Ammon's horn (tissue), 1 donor: ENCODE measurements around the gene FTSJ1.
A peak's percentile ranks its signal among the peaks of the same experiment; 100 is the strongest.
"Not testable (repeated sequence)": the region's sequence is repeated elsewhere in the genome, so short reads cannot be mapped to it uniquely, and the experiment has no call there.

Experiments
- DNase-seq: peaks from one replicate; pipeline ENCODE4 v3.0.0-alpha.2; 2016; ENCODE audit warnings: low spot score

Gene FTSJ1

DNA sequence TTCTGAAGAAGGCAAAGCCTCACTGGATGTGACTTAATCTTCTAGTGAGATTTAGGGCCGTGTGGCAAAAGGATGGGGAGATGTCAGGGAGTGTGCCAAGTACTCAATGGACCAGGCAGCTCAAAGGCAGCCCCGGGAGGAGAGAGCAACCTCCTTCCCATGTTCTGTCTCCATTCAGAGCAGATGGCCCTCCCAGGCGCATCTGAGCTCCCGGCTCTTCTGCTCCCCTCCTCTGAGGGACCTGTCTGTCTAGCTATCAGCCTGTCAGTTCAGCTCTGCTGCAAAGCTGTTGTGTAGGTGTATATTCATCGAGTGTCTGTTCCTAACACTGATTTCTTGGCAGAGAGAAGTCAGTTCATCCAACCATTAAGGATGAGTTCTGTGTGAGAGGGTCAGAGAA, 21.9 kb downstream of the FTSJ1 start:
- DNase-seq: peak; percentile 27

GRCh38 chrX:48498374-48498809, 22.4 kb downstream of the FTSJ1 start:
- peak; percentile 7 for DNase-seq

DNA sequence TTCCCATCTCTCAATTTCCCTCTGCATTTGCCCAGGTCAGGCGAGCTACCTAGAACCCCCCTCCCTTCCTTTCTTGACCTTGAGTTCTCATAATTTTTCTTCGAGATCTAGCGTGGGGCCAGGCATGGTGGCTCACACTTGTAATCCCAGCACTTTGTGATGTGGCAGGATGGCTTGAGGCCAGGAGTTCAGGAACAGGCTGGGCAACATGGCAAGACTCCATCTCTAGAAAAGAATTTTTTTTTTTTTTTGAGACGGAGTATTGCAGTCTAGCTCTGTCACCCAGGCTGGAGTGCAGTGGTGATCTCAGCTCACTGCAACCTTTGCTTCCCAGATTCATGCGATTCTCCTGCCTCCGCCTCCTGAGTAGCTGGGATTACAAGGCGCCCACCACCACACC, 28.3 kb downstream of the FTSJ1 start:
- no peak for DNase-seq

DNA sequence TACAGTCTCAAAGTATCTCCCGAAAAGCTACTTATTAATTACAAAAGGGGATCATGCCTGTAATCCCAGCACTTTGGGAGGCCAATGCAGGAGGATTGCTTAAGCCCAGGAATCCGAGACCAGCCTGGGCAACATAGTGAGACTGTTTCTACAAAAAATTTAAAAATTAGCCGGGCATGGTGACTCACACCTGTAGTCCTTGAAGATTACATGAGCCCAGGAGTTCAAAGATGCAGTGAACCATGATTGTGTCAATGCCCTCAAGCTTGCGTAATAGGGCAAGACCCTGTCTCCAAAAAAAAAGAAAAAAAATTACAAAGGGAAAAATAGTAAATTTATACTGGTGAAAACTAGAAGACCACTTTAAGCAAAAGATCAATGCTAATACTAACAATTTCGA, 29.5 kb downstream of the FTSJ1 start:
- DNase-seq: no peak

DNA sequence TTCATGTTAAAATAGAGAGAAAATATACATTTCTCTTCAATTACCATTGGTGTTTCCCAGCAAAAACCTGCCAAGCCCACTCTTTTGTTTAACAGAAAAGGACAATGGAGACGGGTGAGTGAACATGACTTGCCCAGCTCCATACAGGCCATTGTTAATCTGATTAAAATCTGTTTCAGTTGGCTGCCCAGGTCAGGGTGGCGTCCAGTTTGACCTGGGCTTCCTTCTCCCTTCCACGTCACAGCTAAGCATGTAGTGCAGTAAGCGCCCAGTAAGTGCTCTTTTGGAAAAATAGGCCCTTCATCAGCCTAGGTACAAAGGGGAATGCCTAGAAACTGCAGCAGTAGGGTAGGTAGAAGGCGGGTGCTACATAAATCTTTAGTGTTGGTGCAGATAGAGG, 31.2 kb downstream of the FTSJ1 start:
- no peak for DNase-seq

- DNase-seq: peak; percentile 76
These were observed 32.6 kb downstream of the FTSJ1 start, which contains the start of gene PORCN for GRCh38 chrX:48508400-48509244. PORCN (plus strand) TSS chrX:48508992; CDS start chrX:48509821, 829 bp downstream.

DNA sequence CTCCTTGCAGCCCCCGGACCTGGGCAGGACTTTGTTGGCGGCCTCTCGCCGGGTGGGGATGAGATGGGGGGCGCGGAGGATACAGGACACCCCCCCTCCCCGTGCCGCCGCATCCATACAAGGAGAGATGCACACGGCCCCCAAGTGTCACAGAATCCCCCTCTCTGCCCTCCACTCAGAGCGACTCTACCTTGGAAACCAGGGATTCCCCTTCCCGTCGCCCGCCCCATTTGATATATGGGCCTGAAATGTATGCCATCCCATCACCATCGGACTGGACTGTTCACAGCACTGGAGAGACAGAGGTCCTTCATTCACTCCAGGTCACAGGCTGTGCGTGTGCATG, 33.2 kb downstream of the FTSJ1 start:
- no peak for DNase-seq

DNA sequence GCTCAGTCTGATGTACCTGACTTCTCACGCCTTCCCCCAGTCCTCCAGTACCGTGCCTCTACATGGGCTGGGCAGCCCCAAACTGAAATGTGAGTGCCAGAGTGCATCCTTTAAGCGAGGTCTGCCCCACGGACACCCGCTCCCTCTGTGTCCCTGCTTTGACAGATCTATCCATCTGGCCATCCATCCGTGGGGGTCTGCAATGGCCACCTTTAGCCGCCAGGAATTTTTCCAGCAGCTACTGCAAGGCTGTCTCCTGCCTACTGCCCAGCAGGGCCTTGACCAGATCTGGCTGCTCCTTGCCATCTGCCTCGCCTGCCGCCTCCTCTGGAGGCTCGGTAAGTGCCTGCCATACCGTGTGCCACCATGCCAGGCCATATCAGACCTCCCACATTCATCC, 33.6 kb downstream of the FTSJ1 start:
- no peak for DNase-seq

GRCh38 chrX:48511560-48511959, 35.6 kb downstream of the FTSJ1 start:
- no peak for DNase-seq

GRCh38 chrX:48512371-48512935, 36.5 kb downstream of the FTSJ1 start:
- DNase-seq: no peak

DNA sequence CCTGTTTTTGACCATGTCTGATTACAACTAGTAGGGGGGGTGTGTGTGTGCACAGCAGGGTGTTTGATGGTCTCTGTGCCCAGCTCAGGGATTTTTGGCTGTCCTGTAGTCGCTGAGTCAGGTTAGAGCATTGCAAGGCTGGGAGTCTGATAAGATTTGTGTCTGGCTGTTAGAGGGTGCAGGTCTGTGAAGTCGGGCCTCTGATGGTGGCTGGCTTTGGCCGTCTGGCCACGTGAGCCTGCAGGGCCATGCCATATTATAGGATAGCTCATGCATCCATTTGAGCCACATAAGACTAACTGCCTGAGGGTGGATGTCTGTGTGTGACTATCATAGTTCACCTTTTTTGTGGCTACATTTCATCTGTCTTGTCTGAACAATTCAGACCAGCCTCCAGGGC, 37.7 kb downstream of the FTSJ1 start:
- no peak for DNase-seq

- DNase-seq: no peak
These were observed 38.3 kb downstream of the FTSJ1 start for GRCh38 chrX:48514126-48514806.

DNA sequence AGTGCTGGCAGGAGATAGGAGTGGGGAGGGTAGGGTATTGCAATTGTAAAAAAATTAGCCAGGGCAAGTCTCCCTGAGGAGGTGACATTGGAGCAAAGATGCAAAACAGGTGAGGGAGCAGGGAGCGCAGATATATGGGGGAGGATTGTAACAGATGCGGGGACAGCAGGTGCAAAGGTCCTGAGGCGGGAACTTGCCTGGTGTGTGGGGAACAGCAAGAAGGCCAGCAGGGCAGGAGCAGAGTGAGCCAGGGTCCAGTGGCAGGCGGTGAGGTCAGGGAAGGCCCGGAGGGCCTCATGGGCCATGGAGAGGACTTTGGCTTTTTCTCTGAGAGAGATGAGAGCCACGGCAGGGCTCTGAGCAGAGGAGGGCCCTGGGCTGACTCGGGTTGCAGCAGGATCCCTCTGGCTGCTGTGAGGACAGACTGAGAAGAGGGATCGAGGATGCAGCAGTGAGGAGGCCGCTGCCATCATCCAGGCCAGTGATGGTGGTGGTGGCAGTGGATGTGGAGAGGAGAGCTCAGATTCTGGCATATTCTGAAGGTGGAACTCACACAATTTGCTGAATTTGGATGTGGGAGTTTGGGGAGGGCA, 39.0 kb downstream of the FTSJ1 start:
- no peak for DNase-seq

DNA sequence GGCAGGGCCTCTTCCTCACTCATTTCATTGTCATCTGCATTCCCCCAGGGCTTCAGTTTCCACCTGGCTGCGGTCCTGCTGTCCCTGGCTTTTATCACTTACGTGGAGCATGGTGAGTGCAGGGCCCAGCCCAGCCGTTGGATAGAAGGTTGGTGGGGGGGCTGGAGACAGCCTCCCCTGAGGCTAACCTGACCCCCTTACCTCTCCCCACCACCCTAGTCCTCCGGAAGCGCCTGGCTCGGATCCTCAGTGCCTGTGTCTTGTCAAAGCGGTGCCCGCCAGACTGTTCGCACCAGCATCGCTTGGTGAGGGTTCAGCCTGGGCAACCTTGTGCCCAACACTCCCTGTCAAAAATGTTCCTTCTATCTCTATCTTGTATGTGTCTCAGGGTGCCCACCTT, 39.8 kb downstream of the FTSJ1 start:
- no peak for DNase-seq

- no peak for DNase-seq
These were observed 40.3 kb downstream of the FTSJ1 start for GRCh38 chrX:48516285-48516684.

DNA sequence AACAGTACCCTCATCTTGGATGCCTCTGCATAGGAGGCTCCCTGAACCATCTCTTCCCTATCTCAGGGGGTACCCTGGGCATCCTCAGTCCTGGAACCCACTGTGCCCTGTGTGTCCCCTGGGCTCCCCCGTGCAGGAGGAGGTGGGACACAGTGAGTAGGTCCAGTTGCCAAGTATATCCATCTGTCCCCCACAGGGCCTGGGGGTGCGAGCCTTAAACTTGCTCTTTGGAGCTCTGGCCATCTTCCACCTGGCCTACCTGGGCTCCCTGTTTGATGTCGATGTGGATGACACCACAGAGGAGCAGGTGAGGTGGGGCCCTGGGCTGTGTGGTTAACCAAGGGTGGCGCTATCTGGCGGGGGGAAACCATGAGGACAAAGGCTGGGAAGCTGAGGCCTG, 41.0 kb downstream of the FTSJ1 start:
- DNase-seq: no peak

DNA sequence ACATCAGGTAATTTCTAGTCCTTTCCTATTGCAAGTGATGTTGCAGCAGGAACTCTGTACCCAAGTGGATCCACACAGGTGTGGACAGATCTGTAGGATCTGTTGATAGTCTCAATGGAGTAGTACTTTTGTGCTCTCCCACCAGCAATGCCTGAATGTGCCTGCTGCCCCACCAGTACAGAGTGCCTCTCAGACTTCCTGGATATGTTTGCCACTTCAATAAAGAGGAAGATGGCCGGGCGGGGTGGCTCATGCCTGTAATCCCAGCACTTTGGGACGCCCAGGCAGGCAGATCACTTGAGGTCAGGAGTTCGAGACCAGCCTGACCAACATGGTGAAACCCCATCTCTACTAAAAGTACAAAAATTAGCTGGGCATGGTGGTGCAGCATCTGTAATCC, 43.5 kb downstream of the FTSJ1 start:
- DNase-seq: not testable (repeated sequence)

GRCh38 chrX:48520455-48520854, 44.5 kb downstream of the FTSJ1 start:
- no peak for DNase-seq

GRCh38 chrX:48520976-48521352, 45.0 kb downstream of the FTSJ1 start:
- peak; percentile 30 for DNase-seq

- DNase-seq: peak; percentile 89
These were observed 45.6 kb downstream of the FTSJ1 start, which contains the start of gene EBP for GRCh38 chrX:48521353-48522243. EBP (plus strand) TSS chrX:48521808; CDS start chrX:48523772, 1,964 bp downstream.

DNA sequence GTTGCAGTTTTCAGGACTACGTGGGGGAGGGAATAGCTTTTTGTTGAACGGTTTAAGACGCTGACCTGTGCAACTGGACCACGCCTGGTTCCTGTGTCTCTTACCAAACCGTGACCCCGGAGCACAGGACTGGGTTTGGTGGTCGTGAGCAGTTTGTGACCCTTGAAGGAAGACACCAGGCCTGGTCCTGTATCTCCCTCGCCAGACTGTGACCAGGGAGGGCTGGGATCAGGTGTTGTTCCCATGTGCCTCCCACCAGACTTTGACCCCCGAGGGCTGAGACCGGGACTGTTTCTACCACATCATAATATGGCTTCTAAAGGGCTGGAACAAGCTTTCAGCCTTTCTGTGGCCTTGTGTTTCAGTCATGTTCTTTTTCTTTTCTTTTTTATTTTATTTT, 46.3 kb downstream of the FTSJ1 start:
- no peak for DNase-seq

- DNase-seq: no peak
These were observed 47.7 kb downstream of the FTSJ1 start for GRCh38 chrX:48523682-48524081.
